A673 (cell line): ENCODE results near the gene ARRDC2. TPM values are rescaled to one million over a fixed set of nuclear protein-coding genes. Genes with fewer than 3 reads are reported as not detected.

ENCODE experiments used
- BruUV-seq: library from RNA; stranded (reverse); fragments of 400-500 nt; replicated peaks from 2 replicates; lab custom pipeline; 2021; lab: Mats Ljungman, UMichigan
- CTCF ChIA-PET: fragments of 300-600 bp; sonication (Branson Sonifier 250); formaldehyde crosslinking; loops from one replicate; lab custom pipeline; 2022; ENCODE audit warnings: antibody characterized with exemption; lab: Charles Lee
- POLR2A ChIA-PET: fragments of 300-600 bp; sonication (Branson Sonifier 250); formaldehyde crosslinking; loops from one replicate; lab custom pipeline; 2022; ENCODE audit warnings: antibody characterized with exemption; ENCODE audit not compliant: low non-redundant PET; lab: Charles Lee
- DNase-seq: peaks from one replicate; pipeline ENCODE4 v3.0.0-alpha.2; 2015; ENCODE audit warnings: low spot score
- H3K27ac ChIP-seq: fragments of 200-600 bp; sonication (generic); 2 replicates; pipeline ENCODE4 v1.5.1; 2016; ENCODE audit warnings: mixed run types, low read depth, mild to moderate bottlenecking, mixed read lengths, antibody characterized with exemption, low read length; ENCODE audit not compliant: poor library complexity, severe bottlenecking
- H3K27me3 ChIP-seq: fragments of 200-600 bp; sonication (generic); replicated peaks from 2 replicates; pipeline ENCODE4 v1.6.1; 2017; ENCODE audit warnings: mixed run types, low read depth, mild to moderate bottlenecking, mixed read lengths, antibody characterized with exemption, low read length; ENCODE audit not compliant: insufficient read depth, poor library complexity
- H3K36me3 ChIP-seq: fragments of 200-600 bp; sonication (generic); 2 replicates; pipeline ENCODE4 v1.6.1; 2016; ENCODE audit warnings: mixed run types, mild to moderate bottlenecking, mixed read lengths, antibody characterized with exemption, low read length; ENCODE audit not compliant: insufficient read depth, poor library complexity, severe bottlenecking
- H3K4me1 ChIP-seq: fragments of 200-600 bp; sonication (generic); 2 replicates; pipeline ENCODE4 v1.6.1; 2017; ENCODE audit warnings: mixed run types, mild to moderate bottlenecking, mixed read lengths, antibody characterized with exemption, low read length; ENCODE audit not compliant: insufficient read depth, poor library complexity, severe bottlenecking
- H3K4me3 ChIP-seq: fragments of 200-600 bp; sonication (generic); 2 replicates; pipeline ENCODE4 v1.5.1; 2016; ENCODE audit warnings: low read depth, mixed run types, mild to moderate bottlenecking, mixed read lengths, low read length; ENCODE audit not compliant: poor library complexity, severe bottlenecking
- H3K9me3 ChIP-seq: fragments of 200-600 bp; sonication (generic); 2 replicates; pipeline ENCODE4 v1.6.1; 2016; ENCODE audit warnings: mixed run types, low read depth, mild to moderate bottlenecking, mixed read lengths, antibody characterized with exemption, low read length; ENCODE audit not compliant: poor library complexity, severe bottlenecking
- EZH2 ChIP-seq: fragments of 200-600 bp; sonication (generic); IDR thresholded peaks from 2 replicates; pipeline ENCODE4 v1.6.1; 2017; ENCODE audit warnings: borderline replicate concordance, low read depth, mild to moderate bottlenecking, mixed read lengths, antibody characterized with exemption, low read length; ENCODE audit not compliant: poor library complexity, severe bottlenecking
- intact Hi-C: fragments of 100-400 bp; cut with micrococcal nuclease; formaldehyde crosslinking; loops from one replicate; pipeline ENCODE4 v1.10.0; 2022; ENCODE audit not compliant: unreplicated experiment
- total RNA-seq: library from RNA; stranded (reverse); gene quantifications from 2 replicates; pipeline ENCODE4 v1.2.3, GENCODE V29; 2021
- TF ChIP-seq, protein P1 (sequence below): fragments of 300-800, 200-600 bp; sonication (generic); conservative IDR thresholded peaks from 2 replicates; pipeline ENCODE4 v1.5.1; 2017; ENCODE audit warnings: low read depth, mild to moderate bottlenecking, antibody characterized with exemption, low read length, moderate library complexity, mixed read lengths

The ARRDC2 gene
- total RNA-seq, 1 experiment from 2014 or later = 11.7 TPM

- Histone ChIP-seq H3K27me3 (no peaks in the 10 kb centered on the region), H3K27ac (no peak overlapping the region), H3K4me3 (no peak overlapping the region), H3K9me3 (no peaks in the 10 kb centered on the region), H3K36me3 (no peaks in the 10 kb centered on the region), H3K4me1 (no peaks in the 10 kb centered on the region)
- intact Hi-C loops = no loop called here
- POLR2A ChIA-PET = no interaction called here
- CTCF ChIA-PET = no interaction called here
- no TSS peak for BruUV-seq
- TF ChIP-seq EZH2 = no peak
- TF ChIP-seq, protein P1, sequence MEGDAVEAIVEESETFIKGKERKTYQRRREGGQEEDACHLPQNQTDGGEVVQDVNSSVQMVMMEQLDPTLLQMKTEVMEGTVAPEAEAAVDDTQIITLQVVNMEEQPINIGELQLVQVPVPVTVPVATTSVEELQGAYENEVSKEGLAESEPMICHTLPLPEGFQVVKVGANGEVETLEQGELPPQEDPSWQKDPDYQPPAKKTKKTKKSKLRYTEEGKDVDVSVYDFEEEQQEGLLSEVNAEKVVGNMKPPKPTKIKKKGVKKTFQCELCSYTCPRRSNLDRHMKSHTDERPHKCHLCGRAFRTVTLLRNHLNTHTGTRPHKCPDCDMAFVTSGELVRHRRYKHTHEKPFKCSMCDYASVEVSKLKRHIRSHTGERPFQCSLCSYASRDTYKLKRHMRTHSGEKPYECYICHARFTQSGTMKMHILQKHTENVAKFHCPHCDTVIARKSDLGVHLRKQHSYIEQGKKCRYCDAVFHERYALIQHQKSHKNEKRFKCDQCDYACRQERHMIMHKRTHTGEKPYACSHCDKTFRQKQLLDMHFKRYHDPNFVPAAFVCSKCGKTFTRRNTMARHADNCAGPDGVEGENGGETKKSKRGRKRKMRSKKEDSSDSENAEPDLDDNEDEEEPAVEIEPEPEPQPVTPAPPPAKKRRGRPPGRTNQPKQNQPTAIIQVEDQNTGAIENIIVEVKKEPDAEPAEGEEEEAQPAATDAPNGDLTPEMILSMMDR = no peak
- DNase-seq = peak; percentile 60
Measured at GRCh38 chr19:18046059-18046718, 38.2 kb downstream of the ARRDC2 start.

DNA sequence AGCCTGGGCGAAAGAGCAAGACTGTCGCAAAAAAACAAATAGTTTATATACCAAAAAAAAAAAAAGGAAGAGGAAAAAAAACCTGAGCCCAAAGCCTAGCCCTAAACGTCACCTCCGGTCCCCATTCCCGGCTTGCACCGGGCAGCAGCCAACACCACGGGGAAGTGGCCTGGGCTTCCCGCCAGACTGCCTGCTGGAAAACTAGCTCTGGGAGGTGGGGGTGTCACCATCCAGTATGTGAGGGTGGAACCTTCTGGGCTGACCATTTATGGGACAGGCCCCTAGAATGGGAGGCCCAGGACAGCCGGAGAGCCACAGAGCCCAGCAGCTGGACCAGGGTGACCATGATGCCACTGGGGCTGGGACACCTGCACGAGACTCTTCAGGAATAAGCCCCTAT, 41.4 kb downstream of the ARRDC2 start:
- ChIA-PET POLR2A (no interaction called here), CTCF (no interaction called here)
- TF ChIP-seq EZH2 = no peak
- TF ChIP-seq, protein P1 = no peak
- H3K36me3 ChIP-seq = no peaks in the 10 kb centered on the region
- no peak overlapping the region for H3K27ac ChIP-seq
- no peak overlapping the region for H3K4me3 ChIP-seq
- H3K4me1 ChIP-seq = no peaks in the 10 kb centered on the region
- no TSS peak for BruUV-seq
- H3K27me3 ChIP-seq = no peaks in the 10 kb centered on the region
- no peaks in the 10 kb centered on the region for H3K9me3 ChIP-seq
- intact Hi-C loops = no loop called here
- DNase-seq = no peak

DNA sequence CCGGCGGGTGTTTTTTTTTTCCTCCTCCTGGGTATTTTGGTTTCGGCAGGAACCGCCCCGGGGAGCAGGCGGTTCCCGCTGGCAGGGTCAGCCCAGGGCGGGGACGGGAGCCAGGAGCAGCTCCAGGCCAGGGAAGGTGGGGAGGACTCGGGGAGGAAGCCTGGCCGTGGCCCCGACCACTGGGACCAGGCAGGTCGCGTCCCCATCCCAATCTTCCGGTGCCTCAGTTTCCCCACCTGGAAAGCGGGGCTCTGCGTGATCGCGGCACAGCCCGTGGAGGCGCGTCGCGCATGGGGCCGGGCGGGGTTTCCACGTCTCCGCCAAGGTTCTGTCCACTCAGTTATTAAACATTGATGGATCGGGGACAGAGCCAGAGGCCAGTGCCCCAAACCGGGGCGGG, 43.9 kb downstream of the ARRDC2 start:
- ChIA-PET CTCF (no interaction called here), POLR2A (no interaction called here)
- no peak for DNase-seq
- intact Hi-C loops = no loop called here
- H3K9me3 ChIP-seq = no peaks in the 10 kb centered on the region
- no peaks in the 10 kb centered on the region for H3K27me3 ChIP-seq
- no peak overlapping the region for H3K4me3 ChIP-seq
- H3K27ac ChIP-seq = no peak overlapping the region
- TF ChIP-seq, protein P1 = no peak
- no peak for TF ChIP-seq EZH2
- no peaks in the 10 kb centered on the region for H3K4me1 ChIP-seq
- BruUV-seq = no TSS peak
- no peaks in the 10 kb centered on the region for H3K36me3 ChIP-seq
